B cell (primary cell): ENCODE results near the gene PPP1R14B. TPM values are rescaled to one million over a fixed set of nuclear protein-coding genes. Genes with fewer than 3 reads are reported as not detected.
"Not testable (repeated sequence)": the region's sequence is repeated elsewhere in the genome, so short reads cannot be mapped to it uniquely, and the experiment has no call there.

Source experiments
- ATAC-seq: fragments of 200-7000 bp; cut with Tn5 transposase; one replicate; pipeline ENCODE4 v1.10.0; 2021; ENCODE audit warnings: low read depth, mild to moderate bottlenecking, moderate number of reproducible peaks, moderate library complexity
- CTCF ChIA-PET: fragments of 350-600 bp; sonication (Branson Sonifier 250); formaldehyde crosslinking; loops from one replicate; lab custom pipeline; 2021; ENCODE audit warnings: antibody characterized with exemption, inconsistent platforms; lab: Charles Lee
- POLR2A ChIA-PET: fragments of 350-600 bp; sonication (Branson Sonifier 250); formaldehyde crosslinking; loops from one replicate; lab custom pipeline; 2021; ENCODE audit warnings: antibody characterized with exemption; lab: Charles Lee
- DNase-seq: peaks from one replicate; pipeline ENCODE4 v3.0.0; 2013
- H2AFZ ChIP-seq: 2 replicates; pipeline ENCODE4 v1.6.1; 2012; ENCODE audit warnings: mild to moderate bottlenecking, low read depth, low read length; ENCODE audit not compliant: insufficient read depth, poor library complexity, severe bottlenecking
- H3K27ac ChIP-seq, 2 donors: 1 replicate in 1 of 2; 2 replicates in 1 of 2; pipeline ENCODE4 v1.5.1; 2012 to 2013; ENCODE audit warnings: low read length in 2 of 2, mild to moderate bottlenecking in 2 of 2, moderate library complexity in 1 of 2
- H3K27me3 ChIP-seq, 4 experiments: fragments of 200-600 bp in 1 of 4; sonication (generic) in 1 of 4; replicated peaks in 1 of 4; 1 replicate in 2 of 4; 2 replicates in 2 of 4; pipeline versions ENCODE4 v1.6.1 to v1.7.0; 2013 to 2016; ENCODE audit warnings: low read length in 3 of 4, mild to moderate bottlenecking in 2 of 4, mixed read lengths in 1 of 4, moderate library complexity in 1 of 4; ENCODE audit not compliant: insufficient read depth in 4 of 4, control insufficient read depth in 3 of 4; ENCODE audit errors: control extremely low read depth in 1 of 4
- H3K36me3 ChIP-seq, 2 experiments: replicated peaks in 1 of 2; 1 replicate in 1 of 2; 2 replicates in 1 of 2; pipeline versions ENCODE4 v1.6.1 to v1.7.1; 2013; ENCODE audit warnings: low read length in 1 of 2; ENCODE audit not compliant: insufficient read depth in 2 of 2, control insufficient read depth in 1 of 2; ENCODE audit errors: control extremely low read depth in 1 of 2, extremely low read depth in 1 of 2
- H3K4me1 ChIP-seq, 2 donors: fragments of 200-600 bp in 1 of 2; sonication (generic) in 1 of 2; 1 replicate in 1 of 2; 2 replicates in 1 of 2; pipeline versions ENCODE4 v1.5.1 to v1.6.1; 2013 to 2017; ENCODE audit warnings: low read length in 2 of 2; ENCODE audit not compliant: control insufficient read depth in 2 of 2, insufficient read depth in 2 of 2
- H3K4me2 ChIP-seq: replicated peaks from 2 replicates; pipeline ENCODE3; 2012; ENCODE audit warnings: mild to moderate bottlenecking, low read depth, low read length; ENCODE audit not compliant: poor library complexity, severe bottlenecking
- H3K4me3 ChIP-seq, 5 experiments: fragments of 200-600 bp in 1 of 5; sonication (generic) in 1 of 5; 1 replicate in 3 of 5; 2 replicates in 2 of 5; pipeline versions ENCODE4 v1.5.1 to v1.7.0; 2011 to 2016; ENCODE audit warnings: low read length in 4 of 5, mild to moderate bottlenecking in 4 of 5, low read depth in 2 of 5, control low read depth in 1 of 5, moderate library complexity in 1 of 5; ENCODE audit not compliant: insufficient read depth in 1 of 5; ENCODE audit errors: control extremely low read depth in 1 of 5, extremely low read depth in 1 of 5
- H3K79me2 ChIP-seq: fragments of 200-600 bp; sonication (generic); one replicate; pipeline ENCODE4 v1.6.0; 2016; ENCODE audit warnings: low read length; ENCODE audit not compliant: control insufficient read depth, insufficient read depth
- H3K9ac ChIP-seq: fragments of 200-600 bp; sonication (generic); 2 replicates; pipeline ENCODE4 v1.6.1; 2017; ENCODE audit warnings: mild to moderate bottlenecking, low read length, moderate library complexity
- H3K9me3 ChIP-seq, 3 donors: one replicate each; pipeline versions ENCODE4 v1.6.1 to v1.7.1; 2013; ENCODE audit warnings: low read length in 2 of 3; ENCODE audit not compliant: control insufficient read depth in 2 of 3, insufficient read depth in 1 of 3; ENCODE audit errors: control extremely low read depth in 1 of 3
- H4K20me1 ChIP-seq: 2 replicates; pipeline ENCODE4 v1.6.0; 2012; ENCODE audit warnings: mild to moderate bottlenecking, low read length; ENCODE audit not compliant: insufficient read depth, control insufficient read depth, poor library complexity, severe bottlenecking
- H3K27ac Mint-ChIP-seq: one replicate; pipeline ENCODE4 v1.8.0; 2021; ENCODE audit warnings: mixed read lengths
- H3K27me3 Mint-ChIP-seq: one replicate; pipeline ENCODE4 v1.8.0; 2021; ENCODE audit warnings: mixed read lengths
- H3K4me1 Mint-ChIP-seq: one replicate; pipeline ENCODE4 v1.8.0; 2021; ENCODE audit warnings: mixed read lengths
- H3K4me3 Mint-ChIP-seq: one replicate; pipeline ENCODE4 v1.8.0; 2021; ENCODE audit warnings: mixed read lengths
- H3K9me3 Mint-ChIP-seq: one replicate; pipeline ENCODE4 v1.8.0; 2022; ENCODE audit warnings: mixed read lengths; ENCODE audit not compliant: insufficient read depth
- EZH2 ChIP-seq: IDR thresholded peaks from 2 replicates; pipeline ENCODE4 v1.6.1; 2012; ENCODE audit warnings: borderline replicate concordance, low read depth, mild to moderate bottlenecking, moderate library complexity, low read length; ENCODE audit not compliant: insufficient read depth, poor library complexity, severe bottlenecking
- whole genome bisulfite sequencing: methylation state at CpG from one replicate; pipeline ENCODE4 v1.1.5; 2013; ENCODE audit warnings: missing lambda C conversion rate; ENCODE audit not compliant: insufficient coverage; 5-methylcytosine and 5-hydroxymethylcytosine counted together
- intact Hi-C: fragments of 100-400 bp; cut with micrococcal nuclease; formaldehyde crosslinking; loops from one replicate; pipeline ENCODE4 v1.10.0; 2022
- polyA plus RNA-seq: library from polyadenylated mRNA; depleted of rRNA; stranded (reverse); fragments of >200 nt; gene quantifications from 2 replicates; pipeline ENCODE4 v1.2.3, GENCODE V29; 2012
- total RNA-seq, 2 donors: library from RNA; stranded (reverse); fragments of 120-200 nt in 1 of 2; gene quantifications; 1 replicate in 1 of 2; 2 replicates in 1 of 2; pipeline versions ENCODE4 v1.2.3 to v1.2.4, GENCODE V29; 2013 to 2022
- TF ChIP-seq, protein P1 (sequence below): fragments of 200-600 bp; IDR thresholded peaks from one replicate; pipeline ENCODE4 v1.8.0; 2022; ENCODE audit warnings: antibody characterized with exemption, mild to moderate bottlenecking

PPP1R14B gene
- total and polyA plus RNA-seq, 2 donors (not counting 1 experiment from before 2014, with no cell fraction given): 41.2 to 51.0 TPM

DNA sequence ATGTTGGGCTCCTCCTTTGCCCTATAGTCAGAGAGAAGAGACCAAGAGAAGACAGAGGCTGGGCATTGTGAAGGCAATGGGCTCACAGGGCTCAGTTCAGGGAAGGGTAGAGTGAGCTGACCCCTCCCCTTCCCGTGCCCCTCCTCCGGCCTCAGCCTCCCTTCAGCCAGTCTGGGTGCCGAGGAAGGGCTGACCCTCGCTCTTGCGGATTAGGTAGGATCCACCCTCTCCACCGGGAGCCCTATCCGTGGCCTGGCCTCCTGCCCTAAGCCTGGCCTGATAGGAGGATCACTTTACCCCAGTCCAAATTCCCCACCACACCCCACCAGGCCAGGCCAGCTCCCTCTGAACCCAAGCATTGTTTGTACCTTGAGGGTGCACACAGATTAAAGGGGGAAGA, 1.8 kb upstream of the PPP1R14B start:
- CTCF ChIA-PET: interaction anchor here (1.2 to 10.4 kb wide), 5 partner anchors 11 to 53 kb away, joined by 3 to 141 read pairs (median 7); partner anchors contain the start of gene FERMT3
- no peaks in the 10 kb centered on the region for H3K27me3 ChIP-seq
- no peak for TF ChIP-seq EZH2

DNA sequence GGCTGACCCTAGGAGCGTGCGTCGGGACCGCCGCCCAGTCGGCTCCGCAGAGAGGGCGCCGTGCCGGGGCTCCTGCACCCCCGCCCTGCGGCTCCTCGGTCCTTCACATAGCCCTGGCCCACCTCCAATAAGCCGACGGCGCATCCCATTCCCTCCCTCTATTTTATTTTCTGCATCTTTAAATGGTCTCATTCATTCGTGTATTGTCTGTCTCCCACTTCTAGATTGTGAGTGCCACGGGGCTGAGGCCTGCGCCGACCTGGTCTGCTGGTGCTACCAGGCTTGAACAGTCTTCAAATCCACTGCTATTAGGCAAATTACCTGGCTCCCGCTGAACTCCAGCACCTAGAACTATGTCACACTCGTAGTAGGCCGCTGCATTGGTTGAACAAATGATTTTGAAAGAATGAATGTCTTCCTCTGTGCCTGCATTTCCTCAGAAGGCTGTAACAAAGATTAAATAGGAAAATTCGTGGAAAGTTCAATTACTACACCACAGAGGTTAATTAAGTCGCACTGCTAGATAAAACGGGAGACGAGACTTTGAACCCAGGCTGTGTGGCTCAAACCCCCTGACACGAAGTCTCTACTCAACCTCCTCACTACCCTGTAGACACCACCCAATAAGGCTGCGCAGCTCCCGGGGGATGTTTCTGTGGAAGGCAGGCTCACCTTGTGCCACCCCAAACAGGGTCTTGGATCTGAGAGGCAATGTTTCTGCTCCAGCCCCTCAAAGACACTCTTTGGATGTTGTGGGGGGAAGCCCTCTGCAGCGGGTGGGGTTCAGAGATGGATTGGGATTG, 1.2 kb upstream of the PPP1R14B start:
- ATAC-seq (no peak), DNase-seq (no peak)
- Histone ChIP-seq H3K9me3 (no peaks in the 10 kb centered on the region), H3K9ac (peak overlapping the region; percentile 80), H3K4me1 (peaks cover 27 to 54% of the 10 kb centered on the region in 2 donors), H4K20me1 (no peaks in the 10 kb centered on the region), H3K27me3 (no peaks in the 10 kb centered on the region), H3K4me2 (peak overlapping the region; percentile 99), H3K36me3 (peaks cover 0 to 8% of the 10 kb centered on the region in 2 experiments), H3K4me3 (peak overlapping the region in 4 of 5 experiments; percentile 78 to 99 (median 90)), H2AFZ (peak overlapping the region; percentile 83), H3K79me2 (peaks cover 4% of the 10 kb centered on the region), H3K27ac (no peak overlapping the region)
- CTCF ChIA-PET: interaction anchor here (2.4 to 10.4 kb wide), 3 partner anchors 21 to 53 kb away, joined by 7 to 141 read pairs (median 51); partner anchors contain the start of gene FERMT3
- Mint-ChIP-seq H3K4me3 (peak overlapping the region; percentile 89), H3K27me3 (no peaks in the 10 kb centered on the region), H3K27ac (peak overlapping the region; percentile 70), H3K4me1 (peaks cover 38% of the 10 kb centered on the region), H3K9me3 (no peaks in the 10 kb centered on the region)
- intact Hi-C loops: loop anchor here (1.0 kb wide), 1 partner anchor 21 kb away; no protein-coding TSS in a partner anchor
- POLR2A ChIA-PET: interaction anchor here (2.0 to 4.0 kb wide), 3 partner anchors 22 to 43 kb away, joined by 7 to 37 read pairs (median 11); partner anchors contain the start of genes BAD and FERMT3
- WGBS: 54% methylated on average over 23 of the region's 31 CpGs
- TF ChIP-seq, protein P1, sequence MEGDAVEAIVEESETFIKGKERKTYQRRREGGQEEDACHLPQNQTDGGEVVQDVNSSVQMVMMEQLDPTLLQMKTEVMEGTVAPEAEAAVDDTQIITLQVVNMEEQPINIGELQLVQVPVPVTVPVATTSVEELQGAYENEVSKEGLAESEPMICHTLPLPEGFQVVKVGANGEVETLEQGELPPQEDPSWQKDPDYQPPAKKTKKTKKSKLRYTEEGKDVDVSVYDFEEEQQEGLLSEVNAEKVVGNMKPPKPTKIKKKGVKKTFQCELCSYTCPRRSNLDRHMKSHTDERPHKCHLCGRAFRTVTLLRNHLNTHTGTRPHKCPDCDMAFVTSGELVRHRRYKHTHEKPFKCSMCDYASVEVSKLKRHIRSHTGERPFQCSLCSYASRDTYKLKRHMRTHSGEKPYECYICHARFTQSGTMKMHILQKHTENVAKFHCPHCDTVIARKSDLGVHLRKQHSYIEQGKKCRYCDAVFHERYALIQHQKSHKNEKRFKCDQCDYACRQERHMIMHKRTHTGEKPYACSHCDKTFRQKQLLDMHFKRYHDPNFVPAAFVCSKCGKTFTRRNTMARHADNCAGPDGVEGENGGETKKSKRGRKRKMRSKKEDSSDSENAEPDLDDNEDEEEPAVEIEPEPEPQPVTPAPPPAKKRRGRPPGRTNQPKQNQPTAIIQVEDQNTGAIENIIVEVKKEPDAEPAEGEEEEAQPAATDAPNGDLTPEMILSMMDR: no peak
- no peak for TF ChIP-seq EZH2

More for the DNA sequence above, 1.8 kb upstream of the PPP1R14B start:
- H3K4me2 ChIP-seq: no peak overlapping the region
- peaks cover 4% of the 10 kb centered on the region for H3K79me2 ChIP-seq
- no peak for ATAC-seq
- Mint-ChIP-seq H3K9me3 (no peaks in the 10 kb centered on the region), H3K4me1 (peaks cover 36% of the 10 kb centered on the region), H3K27me3 (no peaks in the 10 kb centered on the region), H3K27ac (peak overlapping the region; percentile 32), H3K4me3 (peak overlapping the region; percentile 79)
- H3K4me1 ChIP-seq: peaks cover 27 to 51% of the 10 kb centered on the region in 2 donors
- no peak overlapping the region for H3K9ac ChIP-seq
- H3K27ac ChIP-seq: no peak overlapping the region
- peaks cover 0 to 4% of the 10 kb centered on the region in 2 experiments for H3K36me3 ChIP-seq
- 100% methylated on average over 2 of the region's 7 CpGs for WGBS
- no peak overlapping the region for H3K4me3 ChIP-seq
- POLR2A ChIA-PET: no interaction called here
- H2AFZ ChIP-seq: no peak overlapping the region
- no peak for DNase-seq
- no peaks in the 10 kb centered on the region for H3K9me3 ChIP-seq
- intact Hi-C loops: no loop called here
- no peaks in the 10 kb centered on the region for H4K20me1 ChIP-seq

DNA sequence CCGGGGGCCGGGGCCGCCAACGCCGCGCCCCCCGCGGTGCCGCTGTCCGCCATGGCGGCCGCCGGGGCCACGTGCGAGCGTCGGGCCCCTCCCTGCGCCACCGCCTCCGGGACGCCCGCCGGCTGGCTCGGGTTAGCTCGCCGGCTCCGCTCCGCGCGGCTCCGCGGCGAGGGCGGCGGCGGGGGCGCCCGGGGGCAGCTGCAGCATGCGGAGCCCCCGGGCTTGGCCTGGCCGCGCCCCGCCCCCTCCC, 197 bp downstream of the PPP1R14B start:
- H3K79me2 ChIP-seq, H4K20me1 ChIP-seq, H3K9me3 ChIP-seq, H3K27me3 ChIP-seq, H3K27ac ChIP-seq, H3K9me3 Mint-ChIP-seq, H3K27me3 Mint-ChIP-seq: not testable (repeated sequence)
- H3K4me2 ChIP-seq: peak overlapping the region; percentile 99
- H2AFZ ChIP-seq: peak overlapping the region; percentile 83
- peaks cover 0 to 11% of the 10 kb centered on the region in 2 experiments for H3K36me3 ChIP-seq
- Mint-ChIP-seq H3K4me1 (peaks cover 36% of the 10 kb centered on the region), H3K4me3 (peak overlapping the region; percentile 89), H3K27ac (peak overlapping the region; percentile 87)
- WGBS: under 1% methylated on average over 40 of the region's 43 CpGs
- POLR2A ChIA-PET: interaction anchor here (1.0 to 4.0 kb wide), 7 partner anchors 10 to 71 kb away, joined by 4 to 37 read pairs (median 8); partner anchors contain the start of genes BAD, FERMT3, NUDT22 and PRDX5
- ATAC-seq (peak; percentile 3), DNase-seq (peak; percentile 53)
- intact Hi-C loops: loop anchor here (1.0 kb wide), 3 partner anchors 20 to 60 kb away; partner anchors contain the start of genes GPR137, NUDT22, STIP1 and TRPT1
- peaks cover 22 to 53% of the 10 kb centered on the region in 2 donors for H3K4me1 ChIP-seq
- peak overlapping the region; percentile 80 for H3K9ac ChIP-seq
- CTCF ChIA-PET: interaction anchor here (0.9 to 10.4 kb wide), 10 partner anchors 14 to 71 kb away, joined by 3 to 141 read pairs (median 5); partner anchors contain the start of genes BAD, ESRRA, FERMT3 and PRDX5
- H3K4me3 ChIP-seq: peak overlapping the region in 4 of 5 experiments; percentile 63 to 99 (median 83)
